ELF-1 (cell line): ENCODE measurements around the gene TCF12.
A peak's percentile ranks its signal among the peaks of the same experiment; 100 is the strongest.

ENCODE experiments used
- DNase-seq: peaks from one replicate; pipeline ENCODE4 v3.0.0-alpha.2; 2016; ENCODE audit warnings: low read depth, low spot score

Gene TCF12

DNA sequence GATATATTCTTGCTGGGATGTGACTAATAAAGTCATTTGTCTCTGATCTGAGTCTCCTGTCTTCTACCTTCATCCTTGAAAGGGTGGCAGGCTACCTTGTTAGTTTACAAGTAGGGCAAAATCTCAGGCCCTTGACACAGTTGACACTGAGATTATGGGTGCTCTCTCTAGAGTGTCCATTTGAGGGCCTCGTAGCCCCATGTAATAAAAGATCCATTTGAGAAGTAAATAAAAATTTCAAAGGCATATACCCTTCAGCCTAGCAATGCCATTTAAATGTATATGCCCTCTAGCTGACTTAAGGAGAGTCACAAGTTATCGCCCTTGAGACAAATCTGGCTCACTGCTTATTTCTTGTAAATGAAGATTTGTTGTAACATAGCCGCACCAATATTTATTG is 98.6 kb downstream of the TCF12 start:
- DNase-seq = no peak

DNA sequence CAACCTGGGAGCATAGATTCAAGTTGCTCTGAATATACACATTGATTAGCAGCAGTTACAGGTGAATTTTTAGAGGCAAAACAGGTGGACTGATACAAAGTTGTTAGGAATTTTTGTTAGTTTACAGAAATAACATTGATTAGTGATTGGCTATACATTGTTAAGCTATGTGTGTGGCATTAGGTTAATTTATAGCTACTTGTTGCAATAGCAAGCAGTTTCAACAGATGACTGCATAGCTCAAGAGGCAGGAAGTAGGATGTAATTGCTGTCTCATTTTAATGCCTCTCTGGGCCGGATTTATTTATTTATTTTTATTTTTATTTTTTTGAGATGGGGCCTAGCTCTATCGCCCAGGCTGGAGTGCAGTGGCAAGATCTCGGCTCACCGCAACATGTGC is 99.7 kb downstream of the TCF12 start:
- no peak for DNase-seq

DNA sequence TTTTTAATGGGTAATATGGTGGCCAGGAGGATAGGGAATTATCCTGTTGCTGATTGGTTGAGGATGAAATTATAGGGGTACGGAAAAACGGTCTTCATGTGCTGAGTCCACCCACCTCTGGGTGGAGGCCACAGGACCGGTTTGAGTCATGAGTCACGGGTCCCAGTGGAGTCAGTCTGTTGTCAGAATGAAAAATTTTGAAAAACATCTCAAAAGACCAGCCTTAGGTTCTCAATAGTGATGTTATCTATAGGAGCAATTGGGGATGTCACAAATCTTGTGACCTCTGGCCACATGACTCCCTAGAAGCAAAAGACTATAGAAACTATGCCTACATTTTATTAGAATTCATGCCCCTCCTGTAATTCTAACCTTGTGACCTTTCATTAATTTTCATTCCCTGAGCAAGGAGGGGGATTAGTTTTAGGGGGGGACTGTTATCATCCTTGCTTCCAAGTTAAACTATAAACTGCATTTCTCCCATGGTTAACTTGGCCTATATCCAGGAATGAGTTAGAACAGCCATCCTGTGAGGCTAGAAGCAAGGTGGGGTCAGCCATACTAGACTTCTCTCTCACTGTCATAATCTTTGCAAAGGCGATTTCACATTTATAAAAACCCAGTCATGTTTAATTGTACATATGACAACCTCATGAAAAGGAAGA is 101.2 kb downstream of the TCF12 start:
- no peak for DNase-seq

DNA sequence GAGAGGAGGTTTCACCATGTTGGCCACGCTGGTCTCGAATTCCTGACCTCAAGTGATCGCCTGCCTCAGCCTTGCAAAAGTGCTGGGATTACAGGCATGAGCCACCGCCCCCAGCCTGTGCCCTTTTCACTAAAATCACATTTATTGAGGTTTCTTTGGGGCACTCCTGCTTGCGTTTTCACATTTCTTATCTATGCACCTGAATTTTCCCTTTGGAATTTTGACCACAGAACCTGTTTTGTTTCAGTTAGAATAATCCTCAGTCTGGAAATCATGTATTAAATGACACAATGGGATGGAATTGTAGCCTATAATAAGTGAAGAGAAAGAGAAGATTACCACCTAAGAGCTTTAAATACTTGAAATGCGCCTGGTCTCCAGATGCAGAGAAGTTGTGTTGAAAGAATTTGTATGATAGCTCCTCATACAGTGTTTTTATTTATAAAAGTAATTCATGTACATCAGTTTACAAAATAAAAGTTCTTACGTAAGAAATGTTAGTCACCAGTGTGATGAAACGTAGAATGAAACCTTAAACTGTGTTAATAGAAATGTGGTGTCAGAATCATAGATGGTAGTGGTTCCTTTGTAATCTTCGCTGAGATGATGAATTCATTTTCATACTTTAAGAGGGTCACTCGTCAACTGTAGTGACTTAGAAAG is 107.0 kb downstream of the TCF12 start:
- no peak for DNase-seq

DNA sequence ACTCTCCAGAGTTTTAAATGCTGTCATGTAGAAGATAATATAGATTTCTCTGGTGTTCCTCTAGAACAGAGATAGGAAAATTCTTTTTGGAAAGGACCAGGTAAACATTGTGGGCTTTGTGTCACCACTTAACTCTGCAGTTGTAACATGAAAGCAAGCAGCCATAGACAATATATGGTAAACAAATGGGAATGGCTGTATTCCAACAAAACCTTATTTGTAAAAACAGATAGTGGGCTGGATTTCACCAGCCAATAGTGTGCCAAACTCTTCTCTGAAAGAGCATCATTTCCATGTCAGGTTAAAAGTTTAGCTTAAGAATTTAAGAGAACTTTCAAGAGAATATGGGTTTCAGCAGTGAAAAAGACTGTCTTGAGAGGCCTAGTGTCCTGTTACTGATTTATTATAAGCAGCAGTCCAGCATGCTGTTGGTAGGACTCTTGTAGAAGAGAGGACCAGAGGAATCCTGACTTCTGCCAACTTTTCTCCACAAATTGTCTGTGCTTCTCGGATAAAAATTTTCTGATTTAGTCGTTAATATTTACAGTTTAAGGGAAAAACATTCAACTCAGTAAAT is 107.7 kb downstream of the TCF12 start:
- no peak for DNase-seq

DNA sequence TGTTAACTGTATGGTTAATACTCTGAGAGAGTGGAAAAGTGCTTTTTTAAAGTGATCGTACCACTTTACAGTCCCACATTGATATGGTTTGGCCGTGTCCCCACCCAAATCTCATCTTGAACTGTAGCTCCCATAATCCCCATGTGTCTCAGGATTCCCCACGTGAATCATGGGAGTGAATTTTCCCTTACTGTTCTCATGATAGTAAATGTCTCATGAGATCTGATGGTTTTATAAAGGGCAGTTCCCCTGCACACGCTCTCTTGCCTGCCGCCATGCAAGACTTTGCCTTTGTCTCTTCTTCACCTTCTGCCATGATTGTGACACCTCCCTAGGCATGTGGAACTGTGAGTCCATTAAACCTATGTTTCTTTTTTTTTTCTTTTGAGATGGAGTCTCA is 109.2 kb downstream of the TCF12 start:
- no peak for DNase-seq

DNA sequence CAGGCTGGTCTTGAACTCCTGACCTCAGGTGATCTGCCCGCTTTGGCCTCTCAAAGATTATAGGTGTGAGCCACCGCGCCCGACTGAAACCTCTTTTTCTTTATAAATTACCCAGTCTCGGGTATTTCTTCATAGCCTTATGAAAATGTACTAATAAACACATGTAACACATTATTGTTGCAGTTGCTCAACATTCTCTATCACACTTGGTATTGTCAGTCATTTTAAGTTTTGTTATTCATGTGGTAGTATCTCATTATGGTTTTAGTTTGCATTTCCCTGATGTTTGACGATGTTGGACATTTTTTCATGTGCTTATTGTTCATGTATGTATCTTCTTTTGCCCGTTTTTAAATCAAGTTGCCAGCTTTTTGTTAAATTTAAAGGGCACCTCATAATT is 109.7 kb downstream of the TCF12 start:
- no peak for DNase-seq

DNA sequence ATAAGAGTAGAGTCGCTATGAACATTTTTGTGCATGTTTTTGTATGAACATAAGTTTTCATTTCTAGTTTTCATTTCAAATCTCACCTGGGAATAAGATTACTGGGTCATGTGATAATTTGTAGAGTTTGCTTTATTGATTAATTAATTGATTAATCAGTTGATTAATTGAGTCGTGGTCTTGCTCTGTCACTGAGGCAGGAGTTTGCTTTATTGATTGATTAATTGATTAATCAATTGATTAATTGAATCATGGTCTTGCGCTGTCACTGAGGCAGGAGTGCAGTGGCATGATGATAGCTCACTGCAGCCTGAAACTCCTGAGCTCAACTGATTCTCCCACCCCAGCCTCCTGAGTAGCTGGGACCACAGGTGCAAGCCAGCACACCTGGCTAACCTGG is 111.6 kb downstream of the TCF12 start:
- no peak for DNase-seq

DNA sequence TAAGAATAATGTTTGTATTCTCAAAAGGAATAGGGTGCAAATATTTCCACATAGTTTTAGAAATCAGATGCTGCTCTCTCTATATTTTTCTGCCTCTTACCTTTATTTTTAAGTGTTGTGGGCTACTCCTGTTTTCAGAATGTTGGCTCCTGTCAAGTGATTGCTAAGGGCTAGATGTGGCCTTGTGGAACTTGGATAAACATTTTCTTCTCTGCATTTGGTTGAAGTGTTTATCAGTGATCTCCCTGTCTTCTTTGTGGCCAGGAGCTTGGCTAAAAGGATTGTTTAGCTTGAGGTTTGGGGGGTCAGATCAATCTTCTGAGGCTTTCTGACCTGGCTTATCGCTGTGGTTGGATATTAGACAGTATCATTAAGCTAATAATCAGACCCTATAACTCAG is 112.6 kb downstream of the TCF12 start:
- DNase-seq = no peak

DNA sequence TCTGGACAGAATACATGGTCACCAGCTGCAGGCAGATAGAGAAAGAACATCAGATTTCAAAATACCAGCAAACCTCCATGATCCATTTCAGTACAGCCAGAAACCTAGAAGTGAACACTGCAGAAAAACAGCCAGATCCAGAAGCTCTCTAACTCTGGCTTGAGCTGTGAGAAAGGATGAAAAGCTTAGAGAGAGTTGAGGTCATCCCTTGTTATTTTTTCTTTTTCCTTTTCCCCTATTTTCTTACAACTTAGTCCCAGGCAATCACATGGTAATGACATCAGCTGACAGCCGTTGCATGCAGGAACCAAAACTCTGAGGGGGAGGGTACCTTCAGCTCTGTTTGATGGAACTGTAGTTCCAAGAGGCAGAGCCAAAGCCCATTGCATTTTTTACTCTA is 113.2 kb downstream of the TCF12 start:
- DNase-seq = peak; percentile 27

DNA sequence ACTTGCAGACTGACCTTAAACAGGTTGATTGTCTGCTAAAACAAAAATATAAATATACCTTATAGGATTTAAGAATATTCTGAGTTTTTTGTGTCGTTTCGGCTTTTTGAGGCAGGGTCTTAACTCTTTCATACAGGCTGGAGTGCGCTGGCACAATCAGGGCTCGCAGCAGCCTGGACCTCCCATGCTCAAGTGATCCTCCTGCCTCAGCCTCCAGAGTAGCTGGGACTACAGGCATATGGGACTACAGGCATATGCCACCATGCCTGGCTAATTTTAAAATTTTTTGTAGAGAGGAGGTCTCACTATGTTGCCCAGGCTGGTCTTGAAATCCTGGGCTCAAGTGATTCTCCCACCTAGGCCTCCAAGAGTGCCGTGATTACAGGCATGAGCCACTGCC is 113.9 kb downstream of the TCF12 start:
- DNase-seq = no peak

DNA sequence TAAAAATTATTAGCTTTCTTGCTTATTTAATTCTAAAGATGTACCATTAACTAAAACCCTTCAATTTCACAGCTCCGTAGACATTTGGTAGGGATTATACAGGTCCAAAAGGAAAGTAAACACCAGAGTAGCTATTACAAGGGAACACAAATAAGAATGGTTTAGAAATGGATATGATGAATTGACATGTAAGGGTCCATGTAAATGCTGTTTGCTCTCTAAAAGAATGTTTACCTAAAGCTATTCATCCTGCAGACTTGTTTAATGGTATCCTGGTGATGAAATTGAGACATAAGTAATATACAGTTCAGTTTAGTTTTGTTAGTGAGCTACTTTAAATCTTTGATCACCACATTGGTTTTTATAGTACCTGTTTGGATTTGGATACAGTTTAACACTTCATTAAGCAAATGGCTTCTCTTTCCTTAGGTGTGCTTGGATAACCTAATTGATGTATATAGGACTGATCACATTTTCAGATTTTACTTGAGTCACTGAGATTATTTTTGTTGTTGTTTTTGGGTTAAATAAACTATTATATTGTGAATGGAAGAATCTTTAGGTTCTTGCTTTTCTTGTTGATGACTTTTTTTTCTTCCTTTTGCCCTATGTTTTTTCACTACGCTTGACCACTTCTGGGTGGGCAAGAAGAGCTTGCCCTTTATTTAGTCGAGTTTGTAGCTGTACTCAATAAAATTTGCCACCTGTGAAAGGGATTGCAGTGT is 115.4 kb downstream of the TCF12 start:
- no peak for DNase-seq

DNA sequence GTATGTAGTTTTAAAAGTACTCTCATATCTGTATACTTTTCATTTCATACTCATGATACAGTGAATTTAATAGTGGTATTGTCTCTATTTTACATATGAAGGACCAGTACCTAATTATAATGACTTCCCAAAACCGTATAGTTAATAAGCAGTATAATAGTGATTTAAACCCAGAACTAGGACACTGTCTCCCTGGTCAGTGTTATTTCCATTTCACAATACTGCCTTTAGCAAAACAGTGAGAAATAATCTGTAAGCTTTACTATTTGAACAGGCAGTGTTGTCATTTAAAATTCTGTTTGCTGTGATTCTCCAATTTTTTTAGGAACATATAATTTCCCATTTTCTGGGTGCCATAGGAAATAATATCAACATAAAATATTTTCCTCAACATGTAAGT is 116.2 kb downstream of the TCF12 start:
- DNase-seq = no peak

DNA sequence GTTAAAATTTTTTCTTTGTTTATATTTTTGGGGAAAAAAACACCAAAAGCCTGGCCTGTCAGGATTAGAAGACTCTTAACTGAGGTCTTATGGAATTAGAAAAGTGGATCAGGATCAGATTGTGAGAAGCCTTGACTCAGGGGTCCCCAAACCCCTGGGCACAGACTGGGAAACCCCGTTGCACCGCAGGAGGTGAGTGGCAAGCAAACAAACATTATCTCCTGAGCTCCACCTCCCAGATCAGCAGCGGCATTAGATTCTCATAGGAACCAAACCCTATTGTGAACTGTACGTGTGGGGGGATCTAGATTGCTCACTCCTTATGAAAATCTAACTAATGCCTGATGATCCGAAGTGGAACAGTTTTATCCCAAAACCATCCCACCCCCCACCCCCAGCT is 117.2 kb downstream of the TCF12 start:
- peak; percentile 18 for DNase-seq

DNA sequence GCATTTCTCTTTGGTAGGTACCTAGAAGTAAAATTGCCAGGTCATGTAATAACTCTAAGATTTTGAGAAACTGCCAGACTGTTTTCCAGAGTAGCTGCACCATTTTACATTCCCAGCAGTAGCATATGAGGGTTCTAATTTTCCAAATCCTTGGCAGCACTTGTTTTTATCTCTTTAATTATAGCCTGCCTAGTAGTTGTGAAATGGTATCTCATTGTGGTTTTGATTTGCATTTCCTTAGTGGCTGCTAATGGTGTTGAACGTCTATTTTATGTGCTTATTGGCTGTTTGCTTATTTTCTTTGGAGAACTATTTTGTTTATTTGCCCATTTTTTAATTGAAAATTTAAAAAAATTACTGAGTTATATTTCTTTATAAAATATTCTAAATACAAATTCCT is 117.9 kb downstream of the TCF12 start:
- DNase-seq = no peak

DNA sequence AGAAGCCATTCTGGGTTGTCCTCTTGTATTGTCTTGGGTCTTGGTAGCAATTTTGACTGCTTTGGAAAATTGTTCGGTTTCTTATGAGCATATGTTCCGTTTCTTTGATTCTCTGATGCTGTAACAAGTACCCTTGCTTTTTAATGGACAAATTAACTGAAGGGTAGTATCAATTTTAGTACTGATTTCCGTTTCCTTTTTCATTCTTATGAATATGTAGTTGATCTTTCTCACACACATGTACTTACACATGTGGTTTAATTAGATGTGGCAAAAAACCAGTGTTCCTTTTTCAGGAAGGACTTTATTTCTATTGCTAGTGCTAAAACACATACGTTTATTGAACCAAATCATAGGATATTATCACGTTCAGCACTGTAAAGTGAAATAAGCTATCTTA is 119.1 kb downstream of the TCF12 start:
- DNase-seq = no peak

DNA sequence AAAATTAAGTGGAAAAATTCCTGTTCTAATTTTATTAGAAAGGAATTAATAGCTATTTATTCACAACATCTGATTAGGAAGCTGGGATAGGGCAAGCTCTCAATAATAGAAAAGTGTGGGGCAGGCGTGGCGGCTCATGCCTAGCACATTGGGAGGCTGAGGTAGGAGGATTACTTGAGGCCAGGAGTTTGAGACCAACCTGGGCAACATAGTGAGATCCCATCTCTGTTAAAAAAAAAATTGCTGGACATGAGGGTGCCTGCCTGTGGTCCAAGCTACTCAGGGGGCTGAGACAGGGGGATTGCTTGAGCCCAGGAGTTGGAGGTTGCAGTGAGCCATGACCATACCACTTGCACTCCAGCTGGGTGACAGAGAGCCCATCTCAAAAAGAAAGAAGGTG is 119.6 kb downstream of the TCF12 start:
- no peak for DNase-seq

DNA sequence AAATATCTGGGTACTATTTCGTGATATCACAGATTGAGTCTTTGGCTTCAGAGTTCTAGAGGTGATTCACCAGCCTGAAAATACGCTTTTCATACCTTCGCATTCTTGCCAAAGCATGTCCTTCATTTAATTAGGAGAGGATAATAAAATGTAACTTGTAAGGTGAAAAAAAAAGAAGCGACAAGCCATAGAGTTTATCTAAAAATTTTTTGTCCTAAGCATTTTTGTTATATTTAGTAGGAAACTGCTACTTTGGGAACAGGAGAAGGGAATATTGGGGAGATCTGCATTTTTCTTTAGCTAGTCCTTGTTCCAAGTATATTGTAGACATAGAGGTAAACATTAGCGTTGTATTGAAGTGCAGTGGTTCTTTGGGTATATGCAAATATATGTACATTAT is 120.1 kb downstream of the TCF12 start:
- no peak for DNase-seq

DNA sequence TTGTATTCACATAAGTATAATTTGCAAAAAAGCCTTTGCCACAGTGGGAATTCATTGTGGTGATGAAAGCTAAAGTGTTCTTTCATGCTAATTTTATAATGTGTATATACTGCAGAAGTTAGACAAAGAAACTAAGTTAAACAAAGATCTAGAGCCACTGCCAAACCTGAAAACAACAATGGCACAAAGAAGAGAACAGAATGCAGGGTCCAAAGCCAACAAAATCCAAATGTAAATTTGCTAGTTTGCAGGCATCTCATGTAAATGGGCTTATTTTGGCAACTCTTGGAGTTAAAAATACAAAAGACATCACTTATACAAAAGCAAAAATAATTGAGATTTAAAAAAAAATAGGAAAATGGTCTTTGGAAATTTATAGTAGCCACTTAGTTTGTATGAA is 123.0 kb downstream of the TCF12 start:
- no peak for DNase-seq

DNA sequence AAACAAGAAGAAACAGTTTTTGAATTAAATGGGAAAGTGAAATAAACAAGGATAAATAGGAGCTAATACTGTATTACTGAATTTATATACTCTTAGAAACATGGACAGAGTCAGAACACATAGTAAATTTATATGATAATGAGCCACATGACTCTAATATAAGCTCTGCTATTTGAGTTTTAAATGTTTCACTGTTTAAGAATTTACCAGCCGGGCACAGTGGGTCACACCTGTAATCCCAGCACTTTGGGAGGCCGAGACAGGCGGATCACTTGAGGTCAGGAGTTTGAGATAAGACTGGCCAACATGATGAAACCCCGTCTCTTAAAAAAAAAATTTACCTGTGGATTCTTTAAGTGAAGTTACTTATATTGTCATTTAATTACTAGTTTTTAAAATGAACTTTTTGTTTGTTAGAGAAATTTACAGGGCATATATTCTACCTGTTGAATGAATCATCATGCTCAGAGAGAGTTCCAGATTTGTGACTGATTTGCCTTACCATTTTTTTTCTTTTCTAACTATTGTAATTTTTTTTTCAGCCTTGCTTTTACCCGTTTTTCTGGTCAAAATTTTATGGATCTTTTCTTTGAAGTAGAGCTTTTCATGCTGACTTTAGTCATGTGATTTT is 125.7 kb downstream of the TCF12 start:
- no peak for DNase-seq

DNA sequence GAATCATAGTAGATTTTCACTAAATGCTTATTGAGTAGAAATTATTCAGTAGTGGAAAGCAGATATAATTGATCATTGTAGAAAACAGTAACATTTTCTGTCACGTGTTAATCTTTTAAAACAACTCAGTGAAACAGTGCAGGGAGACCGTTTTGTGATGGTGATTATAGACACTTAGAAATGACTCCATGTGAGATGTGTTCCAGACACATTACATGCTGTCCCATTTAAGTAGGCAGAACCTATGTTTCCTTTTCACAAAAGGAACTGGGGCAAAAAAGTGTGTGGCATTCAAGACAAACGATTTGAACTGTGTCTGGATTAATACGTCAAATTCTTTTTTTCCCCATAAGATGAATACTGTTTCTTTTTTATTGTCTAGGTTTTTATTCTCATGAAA is 126.5 kb downstream of the TCF12 start:
- no peak for DNase-seq

DNA sequence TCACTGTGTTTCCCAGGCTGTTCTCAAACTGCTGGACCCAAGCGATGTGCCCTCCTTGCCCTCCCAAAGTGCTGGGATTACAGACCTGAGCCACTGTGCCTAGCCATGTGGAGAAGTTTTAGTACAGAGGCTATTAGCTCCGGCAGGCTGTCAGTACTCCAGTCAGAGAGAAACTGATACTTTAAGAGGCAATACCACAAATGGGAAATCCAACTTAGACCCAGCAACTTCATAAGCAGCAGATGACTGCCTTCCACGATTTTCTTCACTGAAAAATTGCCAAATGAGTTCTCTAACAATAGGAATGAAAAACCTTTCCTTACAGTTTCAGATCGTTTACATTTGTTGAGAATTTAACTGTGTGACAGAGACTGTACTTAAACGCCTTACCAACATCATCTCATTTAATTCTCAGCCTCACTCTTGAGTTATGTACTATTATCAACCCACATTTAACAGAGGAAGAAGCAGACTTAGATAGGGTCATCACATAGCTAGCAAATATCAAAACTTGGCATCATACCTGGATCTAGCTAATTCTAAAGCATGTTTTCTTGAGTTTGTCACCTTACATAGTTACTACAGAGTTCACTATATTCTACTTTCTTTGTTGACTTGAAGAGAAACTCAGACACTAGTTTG is 127.4 kb downstream of the TCF12 start:
- DNase-seq = no peak
